ENCODE data around the gene ITPRID2. TPM values are rescaled to one million over a fixed set of nuclear protein-coding genes. Genes with fewer than 3 reads are reported as not detected.

Gene ITPRID2
- total RNA-seq, 1 experiment from 2014 or later: 1,605 TPM

GRCh38 chr2:181850936-181851560, 40.5 kb upstream of the ITPRID2 start:
- peak overlapping the region; percentile 18 for H2AFZ ChIP-seq (ENCODE audit: low read depth, low read length, poor library complexity, severe bottlenecking)
- H3K36me3 ChIP-seq (ENCODE audit: control insufficient read depth in 1 of 2, insufficient read depth in 2 of 2, low read length in 2 of 2): no peaks in the 10 kb centered on the region
- no peak overlapping the region for H3K4me3 ChIP-seq (replicated peaks in 1 of 2; ENCODE audit: low read depth in 1 of 2, low read length in 2 of 2)
- H4K20me1 ChIP-seq (ENCODE audit: insufficient read depth): no peaks in the 10 kb centered on the region
- ChIA-PET POLR2A (interaction anchor here (0.9 to 1.0 kb wide), 2 partner anchors 8 to 11 kb away, joined by 3 read pairs; no protein-coding TSS in a partner anchor), CTCF (no interaction called here), RAD21 (ENCODE audit: low non-redundant PET in 1 of 2, low total read pairs in 2 of 2, uncharacterized antibody in 2 of 2, unreplicated experiment in 2 of 2) (no interaction called here)
- H3K27ac ChIP-seq (ENCODE audit: low read depth, low read length): no peak overlapping the region
- H3K27me3 ChIP-seq (ENCODE audit: insufficient read depth, low read length): no peaks in the 10 kb centered on the region
- 0 out of 2 replicates have a peak overlapping the region, but pooled peaks have one; percentile 1 for H3K9ac ChIP-seq (ENCODE audit: low read length)
- no peaks in the 10 kb centered on the region for H3K79me2 ChIP-seq (ENCODE audit: insufficient read depth, low read length)
- no peak for ATAC-seq
- no peaks in the 10 kb centered on the region for H3K9me3 ChIP-seq (ENCODE audit: control insufficient read depth in 1 of 2, insufficient read depth in 1 of 2, low read depth in 1 of 2, low read length in 2 of 2)
- DNase-seq (ENCODE audit: low read depth, low spot score): no peak
- no TSS peak for BruUV-seq (replicated peaks)
- H3K9me2 ChIP-seq (ENCODE audit: insufficient read depth): no peaks in the 10 kb centered on the region
- intact Hi-C loops (cut with micrococcal nuclease): no loop called here
- H3K4me2 ChIP-seq (ENCODE audit: low read length): peak overlapping the region; percentile 5; the same call in 1 of the 2 replicates
- TF ChIP-seq RAD21 (IDR thresholded peaks at IDR 0.05; ENCODE audit: low read depth) (no peak), FOSL1 (IDR thresholded peaks at IDR 0.05; ENCODE audit: low read depth) (no peak), ZNF274 (IDR thresholded peaks at IDR 0.05; ENCODE audit: low read depth, low read length) (no peak), ZFX (IDR thresholded peaks at IDR 0.05) (no peak), POLR2AphosphoS5 (IDR thresholded peaks at IDR 0.05; ENCODE audit: low read depth, low read length) (no peak), SRF (IDR thresholded peaks at IDR 0.05; ENCODE audit: low read depth) (no peak), EZH2 (IDR thresholded peaks at IDR 0.05) (no peak), JUND (IDR thresholded peaks at IDR 0.05) (no peak), CEBPB (IDR thresholded peaks at IDR 0.05; ENCODE audit: low read depth) (no peak)
- peaks cover 19 to 62% of the 10 kb centered on the region in 2 experiments for H3K4me1 ChIP-seq (ENCODE audit: control insufficient read depth in 1 of 2, insufficient read depth in 2 of 2, low read length in 2 of 2)

DNA sequence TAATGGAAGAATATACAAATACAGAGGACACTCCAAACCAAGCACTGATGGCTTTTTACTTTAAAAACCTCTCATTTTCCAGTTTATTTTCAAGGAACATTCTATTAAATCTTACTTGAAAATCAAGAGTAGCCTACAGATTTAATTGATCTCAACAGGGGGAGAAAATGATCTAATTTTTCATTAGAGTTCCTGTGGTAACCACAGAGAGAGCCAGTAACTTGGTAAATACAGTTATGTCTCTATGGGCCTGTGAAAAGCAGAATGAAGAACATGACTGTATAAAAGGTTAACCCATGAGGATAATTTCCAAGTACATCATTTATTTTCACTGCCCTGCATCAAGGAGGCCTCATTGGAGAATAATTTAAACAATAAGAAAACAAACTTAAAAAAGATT, 39.8 kb upstream of the ITPRID2 start:
- no peaks in the 10 kb centered on the region; the same call in 1 of the 2 replicates for H3K9me2 ChIP-seq (ENCODE audit: insufficient read depth)
- H3K4me1 ChIP-seq (ENCODE audit: control insufficient read depth in 1 of 2, insufficient read depth in 2 of 2, low read length in 2 of 2): peaks cover 19 to 62% of the 10 kb centered on the region in 2 experiments
- RAD21 ChIA-PET (ENCODE audit: low non-redundant PET in 1 of 2, low total read pairs in 2 of 2, uncharacterized antibody in 2 of 2, unreplicated experiment in 2 of 2): no interaction called here
- DNase-seq (ENCODE audit: low read depth, low spot score) (no peak), ATAC-seq (no peak)
- H4K20me1 ChIP-seq (ENCODE audit: insufficient read depth): no peaks in the 10 kb centered on the region
- BruUV-seq (replicated peaks): no TSS peak
- no peaks in the 10 kb centered on the region for H3K36me3 ChIP-seq (ENCODE audit: control insufficient read depth in 1 of 2, insufficient read depth in 2 of 2, low read length in 2 of 2)
- POLR2A ChIA-PET: no interaction called here
- H2AFZ ChIP-seq (ENCODE audit: low read depth, low read length, poor library complexity, severe bottlenecking): no peak overlapping the region
- CTCF ChIA-PET: interaction anchor here (1.6 kb wide), 1 partner anchor 34 kb away, joined by 5 read pairs; no protein-coding TSS in a partner anchor
- H3K27ac ChIP-seq (ENCODE audit: low read depth, low read length): no peak overlapping the region
- intact Hi-C loops (cut with micrococcal nuclease): no loop called here
- no peak for TF ChIP-seq CBX3 (IDR thresholded peaks at IDR 0.05; ENCODE audit: low read depth)
- TF ChIP-seq MAX (IDR thresholded peaks at IDR 0.05): no peak
- TF ChIP-seq POLR2AphosphoS5 (IDR thresholded peaks at IDR 0.05; ENCODE audit: low read depth, low read length): no peak
- no peak for TF ChIP-seq CEBPB (IDR thresholded peaks at IDR 0.05; ENCODE audit: low read depth)
- no peak for TF ChIP-seq ELF1 (IDR thresholded peaks at IDR 0.05; ENCODE audit: borderline replicate concordance, low read depth)
- no peak for TF ChIP-seq EZH2phosphoT487 (IDR thresholded peaks at IDR 0.05; ENCODE audit: borderline replicate concordance)
- TF ChIP-seq ZFX (IDR thresholded peaks at IDR 0.05): no peak
- TF ChIP-seq YY1 (IDR thresholded peaks at IDR 0.05; ENCODE audit: extremely low read depth, insufficient replicate concordance, low read depth, low read length): no peak
- no peak for TF ChIP-seq SP1 (IDR thresholded peaks at IDR 0.05; ENCODE audit: low read depth)
- no peak overlapping the region for H3K4me2 ChIP-seq (ENCODE audit: low read length)
- H3K9me3 ChIP-seq (ENCODE audit: control insufficient read depth in 1 of 2, insufficient read depth in 1 of 2, low read depth in 1 of 2, low read length in 2 of 2): no peaks in the 10 kb centered on the region
- H3K9ac ChIP-seq (ENCODE audit: low read length): no peak overlapping the region
- H3K4me3 ChIP-seq (replicated peaks in 1 of 2; ENCODE audit: low read depth in 1 of 2, low read length in 2 of 2): no peak overlapping the region
- H3K79me2 ChIP-seq (ENCODE audit: insufficient read depth, low read length): no peaks in the 10 kb centered on the region
- H3K27me3 ChIP-seq (ENCODE audit: insufficient read depth, low read length): no peaks in the 10 kb centered on the region
